Panc1 (cell line): ENCODE results near the gene OMA1. TPM values are rescaled to one million over a fixed set of nuclear protein-coding genes. Genes with fewer than 3 reads are reported as not detected.

Experiments
- ATAC-seq: fragments of 200-7000 bp; cut with Tn5 transposase; 2 replicates; pipeline ENCODE4 v1.9.1; 2020; ENCODE audit warnings: mild to moderate bottlenecking, moderate library complexity
- BruUV-seq: library from RNA; stranded (reverse); fragments of 400-500 nt; replicated peaks from 2 replicates; lab custom pipeline; 2021; lab: Mats Ljungman, UMichigan
- CTCF ChIA-PET: fragments of 300-600 bp; sonication (Branson Sonifier 250); formaldehyde crosslinking; loops from one replicate; lab custom pipeline; 2022; ENCODE audit warnings: antibody characterized with exemption; lab: Charles Lee
- POLR2A ChIA-PET: fragments of 300-600 bp; sonication (Branson Sonifier 250); formaldehyde crosslinking; loops from one replicate; lab custom pipeline; 2022; ENCODE audit warnings: antibody characterized with exemption; lab: Charles Lee
- DNase-seq: peaks from one replicate; pipeline ENCODE4 v3.0.0-alpha.2; 2010; ENCODE audit warnings: low read depth, low spot score
- H3K27ac ChIP-seq: 2 replicates; pipeline ENCODE4 v1.5.1; 2011; ENCODE audit warnings: mild to moderate bottlenecking, low read length, inconsistent platforms
- H3K27me3 ChIP-seq: fragments of 200-500 bp; sonication (Bioruptor generic); 2 replicates; pipeline ENCODE4 v1.6.0; 2014; ENCODE audit warnings: low read length, inconsistent platforms; ENCODE audit not compliant: control insufficient read depth, insufficient read depth
- H3K36me3 ChIP-seq: fragments of 200-500 bp; sonication (Bioruptor generic); 2 replicates; pipeline ENCODE4 v1.5.1; 2014; ENCODE audit warnings: inconsistent platforms, mild to moderate bottlenecking, low read length, moderate library complexity; ENCODE audit not compliant: control insufficient read depth, insufficient read depth
- H3K4me1 ChIP-seq: 2 replicates; pipeline ENCODE4 v1.5.1; 2011; ENCODE audit warnings: inconsistent platforms, mild to moderate bottlenecking, low read length, moderate library complexity; ENCODE audit not compliant: control insufficient read depth, insufficient read depth
- H3K4me3 ChIP-seq, 2 experiments: 2 replicates each; pipeline ENCODE4 v1.5.1; 2011 to 2012; ENCODE audit warnings: low read depth in 2 of 2, low read length in 2 of 2, mild to moderate bottlenecking in 2 of 2, inconsistent platforms in 1 of 2, moderate library complexity in 1 of 2
- H3K9me3 ChIP-seq: fragments of 200-500 bp; sonication (Bioruptor generic); 2 replicates; pipeline ENCODE4 v1.5.1; 2014; ENCODE audit warnings: low read depth, mild to moderate bottlenecking, inconsistent platforms, low read length, moderate library complexity; ENCODE audit not compliant: control insufficient read depth, insufficient read depth
- POLR2AphosphoS5 ChIP-seq: IDR thresholded peaks from 2 replicates; pipeline ENCODE4 v1.6.1; 2012; ENCODE audit warnings: mild to moderate bottlenecking, low read depth, low read length, moderate library complexity
- REST ChIP-seq, 2 experiments: IDR thresholded peaks; 2 replicates each; pipeline ENCODE4 v1.6.1; 2011 to 2012; ENCODE audit warnings: low read depth in 2 of 2, control low read depth in 1 of 2, low read length in 1 of 2, mild to moderate bottlenecking in 1 of 2, moderate library complexity in 1 of 2; ENCODE audit not compliant: insufficient read depth in 1 of 2
- SIN3A ChIP-seq: IDR thresholded peaks from 2 replicates; pipeline ENCODE4 v1.6.1; 2012; ENCODE audit warnings: low read depth, mild to moderate bottlenecking, low read length, moderate library complexity, borderline replicate concordance; ENCODE audit not compliant: insufficient read depth
- TCF7L2 ChIP-seq: IDR thresholded peaks from 2 replicates; pipeline ENCODE4 v1.6.1; 2011; ENCODE audit warnings: mild to moderate bottlenecking, low read depth, low read length, inconsistent platforms
- in situ Hi-C: cut with HindIII; loops from 2 replicates; pipeline ENCODE4 v1.10.0; 2016; ENCODE audit warnings: low sequenced_read_pairs, low pct_unique_long_range_greater_than_20kb
- intact Hi-C: fragments of 100-400 bp; cut with micrococcal nuclease; formaldehyde crosslinking; loops from one replicate; pipeline ENCODE4 v1.10.0; 2022; ENCODE audit not compliant: unreplicated experiment
- total RNA-seq: library from RNA; stranded (reverse); gene quantifications from one replicate; pipeline ENCODE4 v1.2.1, GENCODE V29; 2021; ENCODE audit not compliant: unreplicated experiment
- TF ChIP-seq, protein P1 (sequence below): fragments of 450-650 bp; IDR thresholded peaks from 2 replicates; pipeline ENCODE4 v1.5.1; 2017; ENCODE audit warnings: mild to moderate bottlenecking

The OMA1 gene
- total RNA-seq, 1 experiment from 2014 or later, result 16.6 TPM

- intact Hi-C loops (no loop called here), in situ Hi-C loops (no loop called here)
Observed at GRCh38 chr1:58443986-58444868, 102.3 kb downstream of the OMA1 start.

GRCh38 chr1:58442114-58442513, 104.4 kb downstream of the OMA1 start:
- no peak overlapping the region for H3K4me3 ChIP-seq
- no peaks in the 10 kb centered on the region for H3K4me1 ChIP-seq
- BruUV-seq, result no TSS peak
- ATAC-seq, result no peak
- H3K9me3 ChIP-seq, result no peaks in the 10 kb centered on the region
- H3K27me3 ChIP-seq, result no peaks in the 10 kb centered on the region
- DNase-seq, result no peak
- H3K27ac ChIP-seq, result no peak overlapping the region
- CTCF ChIA-PET, result no interaction called here
- in situ Hi-C loops, result no loop called here
- intact Hi-C loops, result no loop called here
- TF ChIP-seq, protein P1, sequence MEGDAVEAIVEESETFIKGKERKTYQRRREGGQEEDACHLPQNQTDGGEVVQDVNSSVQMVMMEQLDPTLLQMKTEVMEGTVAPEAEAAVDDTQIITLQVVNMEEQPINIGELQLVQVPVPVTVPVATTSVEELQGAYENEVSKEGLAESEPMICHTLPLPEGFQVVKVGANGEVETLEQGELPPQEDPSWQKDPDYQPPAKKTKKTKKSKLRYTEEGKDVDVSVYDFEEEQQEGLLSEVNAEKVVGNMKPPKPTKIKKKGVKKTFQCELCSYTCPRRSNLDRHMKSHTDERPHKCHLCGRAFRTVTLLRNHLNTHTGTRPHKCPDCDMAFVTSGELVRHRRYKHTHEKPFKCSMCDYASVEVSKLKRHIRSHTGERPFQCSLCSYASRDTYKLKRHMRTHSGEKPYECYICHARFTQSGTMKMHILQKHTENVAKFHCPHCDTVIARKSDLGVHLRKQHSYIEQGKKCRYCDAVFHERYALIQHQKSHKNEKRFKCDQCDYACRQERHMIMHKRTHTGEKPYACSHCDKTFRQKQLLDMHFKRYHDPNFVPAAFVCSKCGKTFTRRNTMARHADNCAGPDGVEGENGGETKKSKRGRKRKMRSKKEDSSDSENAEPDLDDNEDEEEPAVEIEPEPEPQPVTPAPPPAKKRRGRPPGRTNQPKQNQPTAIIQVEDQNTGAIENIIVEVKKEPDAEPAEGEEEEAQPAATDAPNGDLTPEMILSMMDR, result no peak
- TF ChIP-seq REST (IDR thresholded peaks at IDR 0.05; ENCODE audit: insufficient read depth in 1 of 2, low read depth in 2 of 2, low read length in 1 of 2) (no peak), TCF7L2 (no peak), SIN3A (no peak), POLR2AphosphoS5 (no peak)
- no peaks in the 10 kb centered on the region for H3K36me3 ChIP-seq
- POLR2A ChIA-PET, result no interaction called here

More at GRCh38 chr1:58443986-58444868, 102.3 kb downstream of the OMA1 start:
- BruUV-seq, result no TSS peak
- H3K4me1 ChIP-seq, result no peaks in the 10 kb centered on the region
- H3K27ac ChIP-seq, result no peak overlapping the region
- CTCF ChIA-PET, result interaction anchor here (0.6 kb wide), 1 partner anchor 77 kb away, joined by 4 read pairs; no protein-coding TSS in a partner anchor
- H3K27me3 ChIP-seq, result no peaks in the 10 kb centered on the region
- H3K4me3 ChIP-seq, result no peak overlapping the region
- POLR2A ChIA-PET, result no interaction called here
- TF ChIP-seq TCF7L2 (no peak), REST (IDR thresholded peaks at IDR 0.05; ENCODE audit: insufficient read depth in 1 of 2, low read depth in 2 of 2, low read length in 1 of 2) (no peak), SIN3A (no peak), POLR2AphosphoS5 (no peak)
- TF ChIP-seq, protein P1, result no peak
- H3K36me3 ChIP-seq, result no peaks in the 10 kb centered on the region
- no peak for ATAC-seq
- no peaks in the 10 kb centered on the region for H3K9me3 ChIP-seq
- DNase-seq, result no peak
